ENCODE data around the gene CIB1.
A peak's percentile ranks its signal among the peaks of the same experiment; 100 is the strongest.

The CIB1 gene

GRCh38 chr15:90211440-90212143, 22.1 kb downstream of the CIB1 start:
- no peak overlapping the region for H3K4ac ChIP-seq (ENCODE audit: low read length)
- no CpG with 5 or more reads among the region's 13 CpGs for WGBS, 2 donors (ENCODE audit: extremely low coverage in 2 of 2, insufficient read length in 2 of 2, insufficient replicate concordance in 1 of 2)
- H2BK15ac ChIP-seq (ENCODE audit: low read length) = no peak overlapping the region

GRCh38 chr15:90211009-90211408, 22.7 kb downstream of the CIB1 start:
- H3K4me1 ChIP-seq (ENCODE audit: control insufficient read depth in 2 of 2, insufficient read depth in 1 of 2, low read depth in 1 of 2, low read length in 2 of 2) = peaks cover 0 to 3% of the 10 kb centered on the region in 2 donors
- no peak overlapping the region for H2BK120ac ChIP-seq (ENCODE audit: low read depth, low read length)
- no peak overlapping the region for H3K27ac ChIP-seq (replicated peaks; ENCODE audit: low read length)
- H2BK12ac ChIP-seq (ENCODE audit: low read length) = no peak overlapping the region
- no peaks in the 10 kb centered on the region for H3K9me3 ChIP-seq (replicated peaks in 1 of 2; ENCODE audit: control insufficient read depth in 2 of 2, insufficient read depth in 1 of 2, low read depth in 1 of 2, low read length in 2 of 2)
- peak overlapping the region; percentile 43 for H3K23ac ChIP-seq (ENCODE audit: low read depth, low read length, poor library complexity)
- peak overlapping the region; percentile 31 for H3K14ac ChIP-seq (ENCODE audit: low read length)
- no peak overlapping the region for H3K4ac ChIP-seq (ENCODE audit: low read length)
- no peak overlapping the region for H2AFZ ChIP-seq (ENCODE audit: low read length)
- no peak overlapping the region for H3K4me2 ChIP-seq (ENCODE audit: insufficient read depth, low read length, poor library complexity, severe bottlenecking)
- DNase-seq (ENCODE audit: low spot score) = no peak
- H2BK15ac ChIP-seq (ENCODE audit: low read length) = no peak overlapping the region
- H3K18ac ChIP-seq (ENCODE audit: low read length) = no peak overlapping the region
- no peak overlapping the region for H2AK5ac ChIP-seq (ENCODE audit: low read depth, low read length)
- H3K79me1 ChIP-seq (ENCODE audit: low read depth, low read length) = peaks cover 7% of the 10 kb centered on the region
- no peaks in the 10 kb centered on the region for H3K27me3 ChIP-seq (ENCODE audit: control insufficient read depth in 3 of 3, insufficient read depth in 3 of 3, low read depth in 1 of 3, low read length in 3 of 3)
- no peak overlapping the region for H4K8ac ChIP-seq (ENCODE audit: low read depth, low read length)
- H3K9ac ChIP-seq (ENCODE audit: low read depth, low read length, poor library complexity) = no peak overlapping the region
- no peak overlapping the region for H3K4me3 ChIP-seq (ENCODE audit: low read length in 2 of 2)
- peaks cover 0 to 30% of the 10 kb centered on the region in 2 donors for H3K36me3 ChIP-seq (replicated peaks in 1 of 2; ENCODE audit: control insufficient read depth in 2 of 2, insufficient read depth in 2 of 2, low read length in 2 of 2)
- H4K91ac ChIP-seq (ENCODE audit: low read depth, low read length, poor library complexity) = no peak overlapping the region
- H2BK5ac ChIP-seq (ENCODE audit: low read length) = no peak overlapping the region
- WGBS, 2 donors (ENCODE audit: extremely low coverage in 2 of 2, insufficient read length in 2 of 2, insufficient replicate concordance in 1 of 2) = no CpG with 5 or more reads among the region's 9 CpGs

More at GRCh38 chr15:90211440-90212143, 22.1 kb downstream of the CIB1 start:
- Histone ChIP-seq H4K8ac (ENCODE audit: low read depth, low read length) (no peak overlapping the region), H3K14ac (ENCODE audit: low read length) (peak overlapping the region; percentile 31), H3K36me3 (replicated peaks in 1 of 2; ENCODE audit: control insufficient read depth in 2 of 2, insufficient read depth in 2 of 2, low read length in 2 of 2) (peaks cover 0 to 25% of the 10 kb centered on the region in 2 donors), H3K9ac (ENCODE audit: low read depth, low read length, poor library complexity) (peak overlapping the region; percentile 50), H3K27ac (replicated peaks; ENCODE audit: low read length) (no peak overlapping the region), H4K91ac (ENCODE audit: low read depth, low read length, poor library complexity) (no peak overlapping the region), H2BK120ac (ENCODE audit: low read depth, low read length) (no peak overlapping the region), H2BK12ac (ENCODE audit: low read length) (no peak overlapping the region), H2AK5ac (ENCODE audit: low read depth, low read length) (no peak overlapping the region), H3K4me1 (ENCODE audit: control insufficient read depth in 2 of 2, insufficient read depth in 1 of 2, low read depth in 1 of 2, low read length in 2 of 2) (peaks cover 0 to 3% of the 10 kb centered on the region in 2 donors), H3K18ac (ENCODE audit: low read length) (no peak overlapping the region), H3K27me3 (ENCODE audit: control insufficient read depth in 3 of 3, insufficient read depth in 3 of 3, low read depth in 1 of 3, low read length in 3 of 3) (no peaks in the 10 kb centered on the region), H3K4me2 (ENCODE audit: insufficient read depth, low read length, poor library complexity, severe bottlenecking) (no peak overlapping the region), H3K23ac (ENCODE audit: low read depth, low read length, poor library complexity) (peak overlapping the region; percentile 43), H3K9me3 (replicated peaks in 1 of 2; ENCODE audit: control insufficient read depth in 2 of 2, insufficient read depth in 1 of 2, low read depth in 1 of 2, low read length in 2 of 2) (no peaks in the 10 kb centered on the region), H3K4me3 (ENCODE audit: low read length in 2 of 2) (no peak overlapping the region), H3K79me1 (ENCODE audit: low read depth, low read length) (peaks cover 7% of the 10 kb centered on the region), H2BK5ac (ENCODE audit: low read length) (no peak overlapping the region), H2AFZ (ENCODE audit: low read length) (no peak overlapping the region)
- DNase-seq (ENCODE audit: low spot score) = no peak

GRCh38 chr15:90210593-90210992, 23.1 kb downstream of the CIB1 start:
- Histone ChIP-seq H2BK120ac (ENCODE audit: low read depth, low read length) (no peak overlapping the region), H3K27me3 (ENCODE audit: control insufficient read depth in 3 of 3, insufficient read depth in 3 of 3, low read depth in 1 of 3, low read length in 3 of 3) (no peaks in the 10 kb centered on the region), H2BK5ac (ENCODE audit: low read length) (peak overlapping the region; percentile 29), H3K9ac (ENCODE audit: low read depth, low read length, poor library complexity) (peak overlapping the region; percentile 4), H3K27ac (replicated peaks; ENCODE audit: low read length) (no peak overlapping the region), H3K18ac (ENCODE audit: low read length) (peak overlapping the region; percentile 17), H3K79me1 (ENCODE audit: low read depth, low read length) (peaks cover 7% of the 10 kb centered on the region), H2BK12ac (ENCODE audit: low read length) (no peak overlapping the region), H3K9me3 (replicated peaks in 1 of 2; ENCODE audit: control insufficient read depth in 2 of 2, insufficient read depth in 1 of 2, low read depth in 1 of 2, low read length in 2 of 2) (no peaks in the 10 kb centered on the region), H3K4me1 (ENCODE audit: control insufficient read depth in 2 of 2, insufficient read depth in 1 of 2, low read depth in 1 of 2, low read length in 2 of 2) (peaks cover 0 to 3% of the 10 kb centered on the region in 2 donors), H3K4me2 (ENCODE audit: insufficient read depth, low read length, poor library complexity, severe bottlenecking) (no peak overlapping the region), H2AK5ac (ENCODE audit: low read depth, low read length) (no peak overlapping the region), H3K23ac (ENCODE audit: low read depth, low read length, poor library complexity) (no peak overlapping the region), H2BK15ac (ENCODE audit: low read length) (no peak overlapping the region), H3K4me3 (ENCODE audit: low read length in 2 of 2) (no peak overlapping the region), H3K14ac (ENCODE audit: low read length) (peak overlapping the region; percentile 38), H3K4ac (ENCODE audit: low read length) (no peak overlapping the region), H4K8ac (ENCODE audit: low read depth, low read length) (no peak overlapping the region), H2AFZ (ENCODE audit: low read length) (no peak overlapping the region), H3K36me3 (replicated peaks in 1 of 2; ENCODE audit: control insufficient read depth in 2 of 2, insufficient read depth in 2 of 2, low read length in 2 of 2) (peaks cover 0 to 33% of the 10 kb centered on the region in 2 donors), H4K91ac (ENCODE audit: low read depth, low read length, poor library complexity) (no peak overlapping the region)
- no CpG with 5 or more reads among the region's 8 CpGs for WGBS, 2 donors (ENCODE audit: extremely low coverage in 2 of 2, insufficient read length in 2 of 2, insufficient replicate concordance in 1 of 2)
- DNase-seq (ENCODE audit: low spot score) = no peak

- Histone ChIP-seq H2AK5ac (ENCODE audit: low read depth, low read length) (peak overlapping the region; percentile 54), H4K91ac (ENCODE audit: low read depth, low read length, poor library complexity) (no peak overlapping the region), H3K4ac (ENCODE audit: low read length) (no peak overlapping the region), H2BK5ac (ENCODE audit: low read length) (no peak overlapping the region), H4K8ac (ENCODE audit: low read depth, low read length) (no peak overlapping the region), H3K27me3 (ENCODE audit: control insufficient read depth in 3 of 3, insufficient read depth in 3 of 3, low read depth in 1 of 3, low read length in 3 of 3) (no peaks in the 10 kb centered on the region), H3K27ac (replicated peaks; ENCODE audit: low read length) (no peak overlapping the region), H3K4me1 (ENCODE audit: control insufficient read depth in 2 of 2, insufficient read depth in 1 of 2, low read depth in 1 of 2, low read length in 2 of 2) (peaks cover 0 to 3% of the 10 kb centered on the region in 2 donors), H2BK12ac (ENCODE audit: low read length) (no peak overlapping the region), H2BK15ac (ENCODE audit: low read length) (no peak overlapping the region), H2BK120ac (ENCODE audit: low read depth, low read length) (no peak overlapping the region), H3K9me3 (replicated peaks in 1 of 2; ENCODE audit: control insufficient read depth in 2 of 2, insufficient read depth in 1 of 2, low read depth in 1 of 2, low read length in 2 of 2) (no peaks in the 10 kb centered on the region), H3K18ac (ENCODE audit: low read length) (no peak overlapping the region), H3K23ac (ENCODE audit: low read depth, low read length, poor library complexity) (no peak overlapping the region), H3K9ac (ENCODE audit: low read depth, low read length, poor library complexity) (no peak overlapping the region), H3K36me3 (replicated peaks in 1 of 2; ENCODE audit: control insufficient read depth in 2 of 2, insufficient read depth in 2 of 2, low read length in 2 of 2) (peaks cover 0 to 36% of the 10 kb centered on the region in 2 donors), H2AFZ (ENCODE audit: low read length) (no peak overlapping the region), H3K4me3 (ENCODE audit: low read length in 2 of 2) (no peak overlapping the region), H3K4me2 (ENCODE audit: insufficient read depth, low read length, poor library complexity, severe bottlenecking) (no peak overlapping the region), H3K79me1 (ENCODE audit: low read depth, low read length) (peaks cover 7% of the 10 kb centered on the region), H3K14ac (ENCODE audit: low read length) (no peak overlapping the region)
- WGBS, 2 donors (ENCODE audit: extremely low coverage in 2 of 2, insufficient read length in 2 of 2, insufficient replicate concordance in 1 of 2) = no CpG with 5 or more reads among the region's 9 CpGs
- no peak for DNase-seq (ENCODE audit: low spot score)
These were observed 24.1 kb downstream of the CIB1 start for GRCh38 chr15:90209591-90209990.
